ENCODE results near the gene UBASH3A. TPM values are rescaled to one million over a fixed set of nuclear protein-coding genes. Genes with fewer than 3 reads are reported as not detected.

Gene UBASH3A
- total RNA-seq, 2 experiments from 2014 or later: 59.7 to 60.8 TPM

DNA sequence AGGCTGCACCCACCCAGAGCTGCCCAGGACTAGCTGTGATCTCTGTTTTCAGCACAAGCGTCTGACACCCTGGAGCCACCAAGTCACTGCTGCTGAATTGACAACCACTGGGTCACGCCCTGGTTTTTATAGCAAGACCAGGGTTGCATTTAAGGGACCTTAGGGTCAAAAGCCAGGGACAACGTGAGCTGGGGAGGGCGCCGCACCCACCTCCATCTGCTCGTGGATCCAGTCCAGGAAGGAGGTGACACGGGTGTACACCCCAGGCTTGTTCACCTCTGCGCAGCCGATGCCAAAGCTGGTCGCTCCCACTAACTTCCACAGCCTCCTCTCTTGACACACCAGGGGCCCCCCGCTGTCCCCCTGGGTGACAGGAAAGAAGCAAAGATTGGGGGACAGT is 28.2 kb upstream of the UBASH3A start:
- CTCF ChIA-PET: interaction anchor here (0.5 kb wide), 1 partner anchor 75 kb away, joined by 3 read pairs; no protein-coding TSS in a partner anchor
- no peak overlapping the region for H3K27ac ChIP-seq (ENCODE audit: low read depth in 1 of 2, low read length in 2 of 2)
- intact Hi-C loops (cut with DNase I, micrococcal nuclease): loop anchor here in 1 of 2 experiments (10.0 kb wide), 1 partner anchor 49 kb away; no protein-coding TSS in a partner anchor

GRCh38 chr21:42375966-42376337 is 27.8 kb upstream of the UBASH3A start:
- H3K36me3 ChIP-seq (ENCODE audit: insufficient read depth, low read length): no peaks in the 10 kb centered on the region
- Mint-ChIP-seq H3K4me1 (ENCODE audit: low read depth) (peaks cover 5% of the 10 kb centered on the region), H3K9me3 (no peaks in the 10 kb centered on the region), H3K27ac (no peak overlapping the region), H3K4me3 (no peak overlapping the region), H3K36me3 (ENCODE audit: low read depth) (no peaks in the 10 kb centered on the region), H3K27me3 (no peaks in the 10 kb centered on the region)
- CTCF ChIA-PET: no interaction called here
- no peak overlapping the region for H3K27ac ChIP-seq (ENCODE audit: low read depth in 1 of 2, low read length in 2 of 2)
- H3K9me3 ChIP-seq (ENCODE audit: control insufficient read depth in 1 of 2, insufficient read depth in 1 of 2, low read length in 2 of 2): peaks cover 0 to 5% of the 10 kb centered on the region in 2 experiments
- intact Hi-C loops (cut with DNase I, micrococcal nuclease): loop anchor here in 1 of 2 experiments (10.0 kb wide), 1 partner anchor 49 kb away; no protein-coding TSS in a partner anchor
- POLR2A ChIA-PET: interaction anchor here (2.1 kb wide), 1 partner anchor 27 kb away, joined by 6 read pairs; the partner anchor contains the start of gene UBASH3A
- no peak for TF ChIP-seq CTCF (IDR thresholded peaks at IDR 0.05)
- no peak for ATAC-seq (ENCODE audit: poor library complexity)
- no peak for DNase-seq
- H3K4me3 ChIP-seq (ENCODE audit: low read length): no peak overlapping the region
- H3K27me3 ChIP-seq (ENCODE audit: control insufficient read depth in 1 of 2, insufficient read depth in 2 of 2, low read length in 2 of 2): no peaks in the 10 kb centered on the region
- H3K4me1 ChIP-seq (ENCODE audit: insufficient read depth, low read length): peaks cover 6% of the 10 kb centered on the region

More for the DNA sequence above, 28.2 kb upstream of the UBASH3A start:
- Histone ChIP-seq H3K27me3 (ENCODE audit: control insufficient read depth in 1 of 2, insufficient read depth in 2 of 2, low read length in 2 of 2) (no peaks in the 10 kb centered on the region), H3K9me3 (ENCODE audit: control insufficient read depth in 1 of 2, insufficient read depth in 1 of 2, low read length in 2 of 2) (peaks cover 0 to 3% of the 10 kb centered on the region in 2 experiments), H3K4me3 (ENCODE audit: low read length) (no peak overlapping the region), H3K4me1 (ENCODE audit: insufficient read depth, low read length) (peaks cover 6% of the 10 kb centered on the region), H3K36me3 (ENCODE audit: insufficient read depth, low read length) (no peaks in the 10 kb centered on the region)
- ATAC-seq (ENCODE audit: poor library complexity) (no peak), DNase-seq (no peak)
- no peaks in the 10 kb centered on the region for H3K9me3 Mint-ChIP-seq
- H3K36me3 Mint-ChIP-seq (ENCODE audit: low read depth): no peaks in the 10 kb centered on the region
- no peak overlapping the region for H3K27ac Mint-ChIP-seq
- TF ChIP-seq CTCF (IDR thresholded peaks at IDR 0.05): no peak
- H3K4me3 Mint-ChIP-seq: no peak overlapping the region
- H3K27me3 Mint-ChIP-seq: no peaks in the 10 kb centered on the region
- POLR2A ChIA-PET: interaction anchor here (2.1 kb wide), 1 partner anchor 28 kb away, joined by 6 read pairs; the partner anchor contains the start of gene UBASH3A
- H3K4me1 Mint-ChIP-seq (ENCODE audit: low read depth): peaks cover 5% of the 10 kb centered on the region

DNA sequence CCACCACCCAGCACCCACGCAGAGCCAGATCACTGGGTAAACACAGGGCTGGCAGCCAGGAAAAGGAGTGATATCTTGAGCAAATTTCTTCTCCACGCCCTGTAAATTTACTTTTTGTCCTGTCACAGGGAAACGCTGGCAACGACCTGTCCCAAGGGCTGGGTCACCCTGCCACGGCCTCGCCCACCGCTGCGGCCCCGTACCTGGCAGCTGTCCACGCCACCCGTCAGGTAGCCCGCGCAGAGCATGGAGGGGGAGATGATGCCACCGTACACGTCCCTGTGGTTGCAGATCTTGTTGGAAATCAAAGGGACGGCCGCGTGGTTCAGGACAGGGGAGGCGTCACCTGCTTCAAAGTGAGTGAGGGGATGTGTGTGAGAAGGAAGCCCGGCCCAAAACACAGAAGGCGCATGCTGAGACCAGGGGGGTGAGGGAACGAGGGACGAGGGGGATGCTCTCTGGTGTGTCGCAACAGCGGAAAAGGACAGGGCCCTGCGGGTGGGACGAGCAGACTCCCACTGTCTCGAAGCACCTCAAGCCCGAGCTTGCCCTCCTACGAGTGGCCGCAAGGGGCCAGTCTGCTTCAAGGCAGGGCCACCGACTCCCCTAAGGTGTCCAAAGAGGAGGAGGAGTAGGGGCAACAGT is 27.2 kb upstream of the UBASH3A start:
- DNase-seq: peak in 1 of 14 experiments; percentile 74
- H3K36me3 Mint-ChIP-seq (ENCODE audit: low read depth): no peaks in the 10 kb centered on the region
- Histone ChIP-seq H3K27ac (ENCODE audit: low read depth in 1 of 2, low read length in 2 of 2) (no peak overlapping the region), H3K4me3 (ENCODE audit: low read length) (no peak overlapping the region), H3K36me3 (ENCODE audit: insufficient read depth, low read length) (no peaks in the 10 kb centered on the region), H3K27me3 (ENCODE audit: control insufficient read depth in 1 of 2, insufficient read depth in 2 of 2, low read length in 2 of 2) (no peaks in the 10 kb centered on the region), H3K4me1 (ENCODE audit: insufficient read depth, low read length) (peaks cover 6% of the 10 kb centered on the region), H3K9me3 (ENCODE audit: control insufficient read depth in 1 of 2, insufficient read depth in 1 of 2, low read length in 2 of 2) (peaks cover 1 to 8% of the 10 kb centered on the region in 2 experiments)
- H3K4me3 Mint-ChIP-seq: no peak overlapping the region
- no peaks in the 10 kb centered on the region for H3K27me3 Mint-ChIP-seq
- POLR2A ChIA-PET: interaction anchor here (2.1 kb wide), 1 partner anchor 27 kb away, joined by 6 read pairs; the partner anchor contains the start of gene UBASH3A
- peaks cover under 1% of the 10 kb centered on the region for H3K9me3 Mint-ChIP-seq
- intact Hi-C loops (cut with DNase I, micrococcal nuclease): loop anchor here in 1 of 2 experiments (10.0 kb wide), 1 partner anchor 48 kb away; no protein-coding TSS in a partner anchor
- no peak for TF ChIP-seq CTCF (IDR thresholded peaks at IDR 0.05)
- ATAC-seq (ENCODE audit: poor library complexity): no peak
- peaks cover 5% of the 10 kb centered on the region for H3K4me1 Mint-ChIP-seq (ENCODE audit: low read depth)
- CTCF ChIA-PET: no interaction called here
- no peak overlapping the region for H3K27ac Mint-ChIP-seq

Measured in CD4-positive, alpha-beta T cell (primary cell).